Measurements from ENCODE around the gene BDKRB1.

BDKRB1 gene

GRCh38 chr14:96251656-96252155, 4.3 kb upstream of the BDKRB1 start:
- H3K27me3 ChIP-seq (ENCODE audit: control insufficient read depth, insufficient read depth, low read length) = no peaks in the 10 kb centered on the region
- H3K9ac ChIP-seq (ENCODE audit: low read depth, low read length) = no peak overlapping the region
- no peaks in the 10 kb centered on the region for H3K36me3 ChIP-seq (ENCODE audit: insufficient read depth, low read length)
- no peaks in the 10 kb centered on the region for H3K9me3 ChIP-seq (replicated peaks; ENCODE audit: low read length)
- H3K4me1 ChIP-seq (ENCODE audit: control insufficient read depth, insufficient read depth, low read length) = peaks cover 71% of the 10 kb centered on the region
- no peak overlapping the region for H3K4me3 ChIP-seq (ENCODE audit: low read length)
- no peak overlapping the region for H3K4me2 ChIP-seq (ENCODE audit: low read length)

GRCh38 chr14:96252323-96252998, 3.5 kb upstream of the BDKRB1 start:
- Histone ChIP-seq H3K4me3 (ENCODE audit: low read length) (peak overlapping the region; percentile 3), H3K36me3 (ENCODE audit: insufficient read depth, low read length) (no peaks in the 10 kb centered on the region), H3K9ac (ENCODE audit: low read depth, low read length) (peak overlapping the region; percentile 68), H3K4me2 (ENCODE audit: low read length) (peak overlapping the region; percentile 58), H3K9me3 (replicated peaks; ENCODE audit: low read length) (no peaks in the 10 kb centered on the region), H3K4me1 (ENCODE audit: control insufficient read depth, insufficient read depth, low read length) (peaks cover 73% of the 10 kb centered on the region), H3K27me3 (ENCODE audit: control insufficient read depth, insufficient read depth, low read length) (no peaks in the 10 kb centered on the region)

GRCh38 chr14:96252999-96253539, 2.9 kb upstream of the BDKRB1 start:
- H3K27me3 ChIP-seq (ENCODE audit: control insufficient read depth, insufficient read depth, low read length) = no peaks in the 10 kb centered on the region
- no peaks in the 10 kb centered on the region for H3K9me3 ChIP-seq (replicated peaks; ENCODE audit: low read length)
- peak overlapping the region; percentile 58 for H3K4me2 ChIP-seq (ENCODE audit: low read length)
- H3K9ac ChIP-seq (ENCODE audit: low read depth, low read length) = peak overlapping the region; percentile 68
- H3K4me1 ChIP-seq (ENCODE audit: control insufficient read depth, insufficient read depth, low read length) = peaks cover 73% of the 10 kb centered on the region
- no peaks in the 10 kb centered on the region for H3K36me3 ChIP-seq (ENCODE audit: insufficient read depth, low read length)
- peak overlapping the region; percentile 19 for H3K4me3 ChIP-seq (ENCODE audit: low read length)

DNA sequence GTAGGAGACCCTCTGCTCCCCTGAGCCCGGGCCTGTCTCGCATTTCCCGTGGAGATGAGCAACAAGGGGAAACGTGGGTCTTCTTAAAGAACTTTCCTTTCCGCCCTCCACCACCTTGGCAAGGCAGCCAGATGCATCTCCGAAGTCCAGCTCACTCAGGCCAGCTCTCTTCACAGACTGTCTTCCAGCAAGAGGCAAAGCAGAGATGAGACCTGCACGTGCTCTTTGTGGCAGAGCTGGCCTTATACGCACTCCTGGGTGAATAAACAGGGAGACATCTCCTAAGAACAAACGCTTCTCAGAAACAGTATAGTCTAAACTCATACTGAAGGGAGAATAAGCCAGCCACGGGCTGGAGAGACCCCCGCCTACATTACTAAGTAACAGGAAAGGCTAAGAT, 1.3 kb upstream of the BDKRB1 start:
- Histone ChIP-seq H3K9me3 (replicated peaks; ENCODE audit: low read length) (no peaks in the 10 kb centered on the region), H3K36me3 (ENCODE audit: insufficient read depth, low read length) (no peaks in the 10 kb centered on the region), H3K4me2 (ENCODE audit: low read length) (no peak overlapping the region), H3K9ac (ENCODE audit: low read depth, low read length) (peak overlapping the region; percentile 57), H3K4me3 (ENCODE audit: low read length) (no peak overlapping the region), H3K4me1 (ENCODE audit: control insufficient read depth, insufficient read depth, low read length) (peaks cover 59% of the 10 kb centered on the region), H3K27me3 (ENCODE audit: control insufficient read depth, insufficient read depth, low read length) (no peaks in the 10 kb centered on the region)

- Histone ChIP-seq H3K4me2 (ENCODE audit: low read length) (peak overlapping the region; percentile 66), H3K36me3 (ENCODE audit: insufficient read depth, low read length) (no peaks in the 10 kb centered on the region), H3K27me3 (ENCODE audit: control insufficient read depth, insufficient read depth, low read length) (no peaks in the 10 kb centered on the region), H3K4me3 (ENCODE audit: low read length) (peak overlapping the region; percentile 33), H3K9ac (ENCODE audit: low read depth, low read length) (peak overlapping the region; percentile 70), H3K4me1 (ENCODE audit: control insufficient read depth, insufficient read depth, low read length) (peaks cover 70% of the 10 kb centered on the region), H3K9me3 (replicated peaks; ENCODE audit: low read length) (no peaks in the 10 kb centered on the region)
These were observed 397 bp downstream of the BDKRB1 start for GRCh38 chr14:96256407-96256806.

- H3K4me3 ChIP-seq (ENCODE audit: low read length) = peak overlapping the region; percentile 33
- peak overlapping the region; percentile 12 for H3K9ac ChIP-seq (ENCODE audit: low read depth, low read length)
- peaks cover 70% of the 10 kb centered on the region for H3K4me1 ChIP-seq (ENCODE audit: control insufficient read depth, insufficient read depth, low read length)
These were observed 1.0 kb downstream of the BDKRB1 start for GRCh38 chr14:96257056-96257455.

DNA sequence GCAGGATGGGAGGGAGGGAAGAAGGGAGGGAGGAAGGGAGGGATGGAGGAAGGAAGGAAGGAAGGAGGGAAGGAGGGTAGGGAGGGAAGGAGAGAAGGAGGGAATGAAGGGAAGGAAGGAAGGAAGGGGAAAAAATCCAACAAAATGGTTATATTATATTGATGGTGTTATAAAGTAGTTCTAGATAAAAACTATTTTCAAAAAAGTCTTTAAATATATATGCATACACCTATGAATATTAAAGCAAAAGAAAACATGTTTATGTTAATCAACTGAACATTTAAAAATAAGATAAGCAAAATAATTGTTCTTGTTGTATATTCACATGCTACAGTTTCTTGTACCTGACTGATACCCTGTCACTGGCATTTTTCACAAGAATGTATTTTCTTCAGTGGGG, 1.9 kb downstream of the BDKRB1 start:
- Histone ChIP-seq H3K27me3 (ENCODE audit: control insufficient read depth, insufficient read depth, low read length) (no peaks in the 10 kb centered on the region), H3K9me3 (replicated peaks; ENCODE audit: low read length) (no peaks in the 10 kb centered on the region), H3K4me3 (ENCODE audit: low read length) (no peak overlapping the region), H3K36me3 (ENCODE audit: insufficient read depth, low read length) (no peaks in the 10 kb centered on the region), H3K9ac (ENCODE audit: low read depth, low read length) (no peak overlapping the region), H3K4me2 (ENCODE audit: low read length) (peak overlapping the region; percentile 66), H3K4me1 (ENCODE audit: control insufficient read depth, insufficient read depth, low read length) (peaks cover 64% of the 10 kb centered on the region)

More at GRCh38 chr14:96257056-96257455, 1.0 kb downstream of the BDKRB1 start:
- Histone ChIP-seq H3K4me2 (ENCODE audit: low read length) (peak overlapping the region; percentile 66), H3K36me3 (ENCODE audit: insufficient read depth, low read length) (no peaks in the 10 kb centered on the region), H3K27me3 (ENCODE audit: control insufficient read depth, insufficient read depth, low read length) (no peaks in the 10 kb centered on the region), H3K9me3 (replicated peaks; ENCODE audit: low read length) (no peaks in the 10 kb centered on the region)

GRCh38 chr14:96260341-96260821, 4.4 kb downstream of the BDKRB1 start:
- Histone ChIP-seq H3K27me3 (ENCODE audit: control insufficient read depth, insufficient read depth, low read length) (no peaks in the 10 kb centered on the region), H3K4me1 (ENCODE audit: control insufficient read depth, insufficient read depth, low read length) (peaks cover 43% of the 10 kb centered on the region), H3K4me2 (ENCODE audit: low read length) (peak overlapping the region; percentile 18), H3K4me3 (ENCODE audit: low read length) (no peak overlapping the region), H3K9me3 (replicated peaks; ENCODE audit: low read length) (no peaks in the 10 kb centered on the region), H3K36me3 (ENCODE audit: insufficient read depth, low read length) (peaks cover 7% of the 10 kb centered on the region), H3K9ac (ENCODE audit: low read depth, low read length) (no peak overlapping the region)

DNA sequence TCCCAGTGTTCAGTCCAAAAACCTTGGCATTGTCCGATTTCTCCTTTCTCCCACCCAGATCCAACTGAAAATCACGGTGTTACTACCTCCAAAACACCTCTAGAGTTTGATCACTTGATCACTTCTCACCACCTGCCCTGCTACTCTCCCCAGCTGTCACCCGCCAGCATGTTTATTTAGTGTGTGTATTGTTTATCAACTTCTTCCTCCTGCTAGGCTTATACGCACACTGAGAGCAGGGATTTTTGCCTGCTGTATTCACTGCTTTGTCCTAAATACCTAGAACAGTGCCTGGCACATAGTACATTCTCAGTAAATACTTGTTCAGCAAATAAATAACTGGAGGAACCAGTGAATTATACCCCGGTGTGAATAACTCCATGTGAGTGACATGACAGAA, 5.0 kb downstream of the BDKRB1 start:
- Histone ChIP-seq H3K9ac (ENCODE audit: low read depth, low read length) (no peak overlapping the region), H3K4me3 (ENCODE audit: low read length) (no peak overlapping the region), H3K36me3 (ENCODE audit: insufficient read depth, low read length) (peaks cover 7% of the 10 kb centered on the region), H3K27me3 (ENCODE audit: control insufficient read depth, insufficient read depth, low read length) (no peaks in the 10 kb centered on the region), H3K9me3 (replicated peaks; ENCODE audit: low read length) (no peaks in the 10 kb centered on the region), H3K4me2 (ENCODE audit: low read length) (peak overlapping the region; percentile 18), H3K4me1 (ENCODE audit: control insufficient read depth, insufficient read depth, low read length) (peaks cover 37% of the 10 kb centered on the region)

DNA sequence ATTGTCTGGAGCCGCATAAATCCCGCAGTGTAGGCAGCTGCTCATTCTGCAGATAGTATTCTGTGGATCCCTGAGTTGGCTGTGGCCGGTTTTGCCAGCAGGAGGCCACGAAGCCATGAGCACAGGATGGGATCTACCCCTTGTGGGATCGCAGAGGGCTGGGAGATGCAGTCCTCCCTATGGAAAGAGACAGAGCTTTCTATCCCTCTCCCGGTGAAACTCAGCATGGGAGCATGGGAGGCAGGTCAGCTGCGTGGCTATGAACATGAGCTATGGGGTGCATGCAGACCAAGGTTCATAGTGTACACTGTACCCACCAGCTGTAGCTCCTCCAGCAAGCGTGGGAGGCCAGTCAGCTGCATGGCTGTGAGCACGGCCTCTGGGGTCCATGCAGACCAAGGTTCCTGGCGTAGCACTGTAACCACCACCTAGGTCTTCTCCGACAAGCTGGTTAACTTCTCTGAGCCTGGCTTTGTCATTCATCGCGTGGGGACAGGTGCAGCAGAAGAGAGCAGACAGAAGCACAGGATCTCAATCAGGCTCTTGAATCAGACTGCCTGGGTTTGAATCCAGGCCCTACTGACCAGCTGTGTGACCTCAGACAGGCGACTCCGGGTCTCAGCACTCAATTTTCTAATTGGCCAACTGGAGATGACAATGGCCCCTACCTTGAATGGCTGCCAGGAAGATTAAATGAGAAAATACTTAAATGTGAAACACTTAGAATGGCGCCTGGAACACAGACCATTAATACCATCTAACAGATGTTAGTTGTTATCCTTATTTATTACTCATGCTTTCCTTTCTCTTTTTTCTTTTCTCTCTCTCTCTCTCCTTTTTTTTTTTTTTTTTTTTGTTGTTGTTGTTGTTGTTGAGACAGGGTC, 6.0 kb downstream of the BDKRB1 start:
- Histone ChIP-seq H3K4me2 (ENCODE audit: low read length) (no peak overlapping the region), H3K9ac (ENCODE audit: low read depth, low read length) (no peak overlapping the region), H3K4me3 (ENCODE audit: low read length) (no peak overlapping the region), H3K27me3 (ENCODE audit: control insufficient read depth, insufficient read depth, low read length) (no peaks in the 10 kb centered on the region), H3K9me3 (replicated peaks; ENCODE audit: low read length) (no peaks in the 10 kb centered on the region), H3K36me3 (ENCODE audit: insufficient read depth, low read length) (peaks cover 7% of the 10 kb centered on the region), H3K4me1 (ENCODE audit: control insufficient read depth, insufficient read depth, low read length) (peaks cover 29% of the 10 kb centered on the region)

Data from skeletal muscle satellite cell (primary cell).